GM23338 (cell line): ENCODE measurements around the gene TRAPPC12.

Source experiments
- CREB1 ChIP-seq: fragments of 250-450 bp; sonication (Bioruptor Pico); IDR thresholded peaks from 2 replicates; pipeline ENCODE4 v1.5.0; 2020; ENCODE audit warnings: low read depth, mild to moderate bottlenecking, moderate library complexity
- CTCF ChIP-seq, 2 experiments: fragments of 200-600 bp in 1 of 2; sonication (generic) in 1 of 2; conservative IDR thresholded peaks; 2 replicates each; pipeline versions ENCODE4 v1.5.1 to v1.6.1; 2016 to 2017; ENCODE audit warnings: antibody characterized with exemption in 2 of 2, low read depth in 2 of 2, mild to moderate bottlenecking in 2 of 2, moderate library complexity in 1 of 2
- ETS1 ChIP-seq: IDR thresholded peaks from 2 replicates; pipeline ENCODE4 v1.6.1; 2016; ENCODE audit warnings: antibody characterized with exemption
- EZH2 ChIP-seq: fragments of 200-600 bp; sonication (generic); IDR thresholded peaks from one replicate; pipeline ENCODE4 v1.8.0; 2017; ENCODE audit warnings: antibody characterized with exemption, mild to moderate bottlenecking, low read depth; ENCODE audit not compliant: unreplicated experiment
- EZH2phosphoT487 ChIP-seq: fragments of 200-600 bp; sonication (generic); IDR thresholded peaks from one replicate; pipeline ENCODE4 v1.8.1; 2018; ENCODE audit warnings: antibody characterized with exemption; ENCODE audit not compliant: unreplicated experiment
- JUNB ChIP-seq: IDR thresholded peaks from one replicate; pipeline ENCODE4 v1.6.1; 2016; ENCODE audit warnings: antibody characterized with exemption; ENCODE audit not compliant: unreplicated experiment
- NANOG ChIP-seq: IDR thresholded peaks from 2 replicates; pipeline ENCODE4 v1.6.1; 2016; ENCODE audit warnings: antibody characterized with exemption, borderline replicate concordance
- POLR2AphosphoS5 ChIP-seq: IDR thresholded peaks from 2 replicates; pipeline ENCODE4 v1.6.1; 2016; ENCODE audit warnings: antibody characterized with exemption, low read depth
- REST ChIP-seq: IDR thresholded peaks from one replicate; pipeline ENCODE4 v1.6.1; 2018; ENCODE audit warnings: antibody characterized with exemption; ENCODE audit not compliant: unreplicated experiment
- STAT1 ChIP-seq: IDR thresholded peaks from one replicate; pipeline ENCODE4 v1.6.1; 2016; ENCODE audit warnings: antibody characterized with exemption; ENCODE audit not compliant: unreplicated experiment
- ZNF114 ChIP-seq: fragments of 250-450 bp; sonication (Bioruptor Pico); IDR thresholded peaks from 2 replicates; pipeline ENCODE4 v1.5.0; 2020; ENCODE audit warnings: mild to moderate bottlenecking, moderate library complexity
- ZNF331 ChIP-seq: fragments of 250-450 bp; sonication (Bioruptor Pico); IDR thresholded peaks from 2 replicates; pipeline ENCODE4 v1.5.0; 2020; ENCODE audit warnings: low read depth, mild to moderate bottlenecking, moderate library complexity
- ZNF462 ChIP-seq: fragments of 250-450 bp; sonication (Bioruptor Pico); IDR thresholded peaks from 2 replicates; pipeline ENCODE4 v1.5.0; 2020; ENCODE audit warnings: mild to moderate bottlenecking, moderate library complexity

GRCh38 chr2:3479430-3480320 is 100.2 kb downstream of the TRAPPC12 start:
- TF ChIP-seq CTCF (conservative IDR thresholded peaks at IDR 0.05; ENCODE audit: low read depth in 2 of 2): no peak
- no peak for TF ChIP-seq CREB1 (CRISPR knock-in tag)
- TF ChIP-seq EZH2: no peak
- no peak for TF ChIP-seq EZH2phosphoT487
- no peak for TF ChIP-seq POLR2AphosphoS5
- no peak for TF ChIP-seq JUNB
- no peak for TF ChIP-seq REST
- TF ChIP-seq NANOG: no peak
- no peak for TF ChIP-seq ZNF462 (CRISPR knock-in tag)
- TF ChIP-seq ETS1: no peak
- no peak for TF ChIP-seq ZNF331 (CRISPR knock-in tag)
- TF ChIP-seq STAT1: no peak
- no peak for TF ChIP-seq ZNF114 (CRISPR knock-in tag)
